HG03097 (cell line): ENCODE measurements around the gene GPA33.

Experiments
- ATAC-seq: cut with Tn5 transposase; IDR thresholded peaks from one replicate; pipeline ENCODE4 v1.9.1; 2021; ENCODE audit not compliant: unreplicated experiment, low FRiP score

GPA33 gene, protein sequence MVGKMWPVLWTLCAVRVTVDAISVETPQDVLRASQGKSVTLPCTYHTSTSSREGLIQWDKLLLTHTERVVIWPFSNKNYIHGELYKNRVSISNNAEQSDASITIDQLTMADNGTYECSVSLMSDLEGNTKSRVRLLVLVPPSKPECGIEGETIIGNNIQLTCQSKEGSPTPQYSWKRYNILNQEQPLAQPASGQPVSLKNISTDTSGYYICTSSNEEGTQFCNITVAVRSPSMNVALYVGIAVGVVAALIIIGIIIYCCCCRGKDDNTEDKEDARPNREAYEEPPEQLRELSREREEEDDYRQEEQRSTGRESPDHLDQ

DNA sequence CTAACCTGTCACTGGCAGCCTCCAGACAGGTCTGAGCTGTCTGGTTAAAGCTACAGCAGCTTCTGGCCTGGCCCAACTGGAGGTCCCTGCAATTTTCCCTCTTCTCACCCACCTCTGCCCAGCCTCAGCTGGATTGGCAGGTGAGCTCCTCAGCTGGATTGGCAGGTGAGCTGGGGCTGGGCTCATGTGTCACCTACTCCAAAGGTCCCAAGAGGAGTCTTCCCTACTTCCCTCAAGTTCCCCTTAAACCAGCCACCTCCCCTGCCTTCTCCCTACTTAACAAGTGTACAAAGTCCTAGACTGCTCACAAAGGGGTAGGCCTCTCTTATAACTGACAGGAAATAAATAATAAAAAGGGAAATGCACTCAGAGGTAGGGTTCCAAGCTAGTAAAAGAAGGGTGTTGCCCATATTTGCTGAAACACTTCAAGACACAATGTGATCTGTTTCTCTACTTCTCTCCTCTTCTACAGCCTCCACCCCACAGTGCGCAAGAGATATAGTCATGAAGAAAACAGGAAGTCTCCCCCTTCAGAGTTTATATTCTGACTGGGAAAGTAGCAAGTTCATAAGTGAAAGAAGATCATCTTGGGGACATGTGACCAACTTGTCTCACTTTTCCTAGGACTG lies at the start of gene GPA33:
TSS of gene GPA33 (minus strand) at position 64 of the 629 bp plus-strand sequence. CDS start 90 bp downstream, outside the sequence.
- no peak for ATAC-seq

DNA sequence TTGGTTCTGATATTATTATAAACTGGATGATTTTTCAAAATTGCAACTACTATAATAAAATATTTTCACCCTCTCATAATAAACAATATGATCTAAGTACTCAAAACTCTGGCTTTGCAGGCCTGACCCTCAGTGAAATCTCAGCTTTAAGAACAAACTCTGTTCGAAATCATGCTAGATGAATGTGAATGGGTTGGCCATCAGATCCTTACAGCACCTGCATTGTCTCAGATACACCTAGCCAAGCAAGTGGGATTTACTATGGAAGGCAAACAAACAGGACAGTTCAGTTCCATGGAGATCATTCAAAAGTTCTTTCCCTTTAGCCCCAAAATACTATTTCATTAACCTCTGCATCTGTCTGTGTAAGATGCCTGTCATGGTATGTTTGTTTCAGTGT lies 48.5 kb upstream of the GPA33 start:
- no peak for ATAC-seq

DNA sequence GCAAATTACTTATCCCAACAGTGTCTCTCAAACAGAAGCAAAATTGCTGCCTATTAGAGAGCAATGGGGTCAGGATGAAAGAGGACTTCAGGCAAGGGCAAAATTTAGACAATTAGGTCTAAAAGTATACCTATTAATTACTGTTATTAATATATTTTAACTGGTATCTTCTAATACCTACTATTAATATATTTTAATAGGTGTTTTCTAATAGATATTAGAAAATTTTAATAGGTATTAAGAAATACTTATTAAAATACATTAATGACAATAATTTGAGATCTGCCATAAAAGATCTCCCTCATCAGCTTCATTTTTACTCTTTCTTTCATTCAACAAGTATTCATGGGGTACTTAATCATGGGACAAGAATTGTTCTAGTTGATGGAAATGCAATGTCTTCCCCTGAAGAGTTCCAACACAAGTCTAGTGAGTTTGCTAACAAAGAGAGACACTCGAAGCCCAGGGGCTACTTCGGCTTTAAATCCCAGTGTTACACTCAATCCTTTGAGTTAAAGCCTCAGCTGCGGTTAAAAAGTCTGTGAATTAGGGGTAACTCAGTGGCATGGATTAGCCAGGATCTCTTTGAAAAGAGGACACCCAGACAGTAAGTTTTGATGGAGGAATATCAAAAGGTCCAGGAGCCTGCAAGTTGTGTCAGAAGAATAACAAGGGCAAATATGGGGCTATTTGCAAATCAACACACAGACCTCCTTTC lies 47.8 kb upstream of the GPA33 start:
- no peak for ATAC-seq

DNA sequence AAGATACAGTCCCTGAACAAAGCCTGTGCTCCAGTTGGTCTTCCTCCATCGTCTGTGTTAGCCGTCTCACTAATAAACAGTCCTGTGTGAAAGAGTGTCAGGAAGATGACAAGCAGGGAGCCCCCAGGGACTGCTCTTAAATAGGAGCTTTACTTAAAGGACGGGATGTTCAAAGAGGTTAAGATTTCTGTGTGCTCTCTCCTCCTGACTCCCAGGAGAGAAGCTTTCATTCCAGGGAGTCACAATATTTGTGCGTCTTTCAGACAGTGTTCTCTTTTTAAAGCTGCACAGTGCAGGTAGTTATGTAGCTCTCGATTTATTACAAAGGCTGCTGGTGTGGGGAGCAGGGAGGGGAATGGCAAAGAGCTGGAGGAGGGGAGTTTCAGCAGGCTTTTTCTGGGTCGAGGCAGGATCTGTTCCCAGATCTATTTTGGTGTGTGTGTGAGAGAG lies 47.2 kb upstream of the GPA33 start:
- no peak for ATAC-seq

DNA sequence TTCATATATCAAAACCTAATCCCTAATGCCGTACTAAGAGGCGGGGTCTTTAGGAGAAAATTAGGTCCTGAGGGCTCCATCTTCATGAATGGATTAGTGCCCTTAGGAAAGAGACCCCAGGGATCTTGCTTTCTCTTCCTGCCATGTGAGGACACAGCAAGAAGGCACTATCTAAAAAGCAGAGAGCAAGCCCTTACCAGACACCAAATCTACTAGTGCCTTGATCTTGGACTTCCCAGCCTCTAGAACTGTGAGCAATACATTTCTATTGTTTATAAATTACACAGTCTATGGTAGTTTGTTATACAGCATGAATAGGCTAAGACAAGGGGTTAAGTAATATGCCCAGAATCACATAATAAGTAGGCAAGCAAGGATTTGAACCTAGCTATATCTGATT lies 46.6 kb upstream of the GPA33 start:
- no peak for ATAC-seq

DNA sequence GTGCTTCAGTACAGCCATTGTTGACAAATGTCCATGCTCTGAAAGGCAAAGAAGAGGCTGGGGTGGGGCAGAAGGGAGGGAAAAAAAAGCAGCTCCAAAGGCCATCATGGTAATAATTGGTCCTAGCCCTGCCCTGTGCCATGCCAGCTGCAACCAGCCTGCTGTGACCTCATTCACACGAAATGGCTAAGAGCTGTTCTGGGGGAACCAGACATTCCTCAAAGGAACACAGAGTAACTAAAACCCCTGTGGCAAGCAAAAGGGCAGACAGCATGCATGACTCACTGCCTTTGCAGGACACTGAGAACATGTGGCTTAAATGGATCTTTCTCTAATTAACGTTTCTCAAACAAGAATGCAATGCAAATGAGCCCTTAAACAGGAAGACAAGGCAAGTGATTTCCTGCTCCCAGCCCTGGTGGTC lies 46.0 kb upstream of the GPA33 start:
- ATAC-seq = no peak

DNA sequence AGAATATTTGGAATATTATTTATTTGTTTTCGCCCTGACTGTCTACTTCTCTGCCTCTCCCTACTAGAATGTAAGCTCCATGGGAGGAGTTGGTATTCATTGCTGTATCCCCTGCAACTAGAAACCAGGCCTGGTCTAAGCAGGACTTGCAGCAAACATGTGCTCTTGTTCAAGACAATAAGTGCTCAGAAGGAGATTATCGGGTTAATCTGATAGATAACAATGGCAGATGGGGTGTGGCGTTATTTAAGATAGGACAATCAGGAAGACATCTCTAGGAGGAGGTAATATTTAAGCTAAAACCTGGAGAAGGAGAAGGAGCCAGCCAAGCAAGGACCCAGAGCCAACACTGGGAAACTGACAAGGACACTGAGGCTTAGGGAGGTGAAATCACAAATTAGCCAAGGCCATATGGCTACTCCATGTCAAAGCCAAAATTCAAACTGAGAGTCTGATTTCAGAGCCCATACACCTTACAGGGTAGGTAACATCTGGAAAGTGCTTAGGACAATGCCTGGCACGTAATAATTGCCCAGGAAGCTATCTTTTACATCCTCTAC lies 45.2 kb upstream of the GPA33 start:
- no peak for ATAC-seq

DNA sequence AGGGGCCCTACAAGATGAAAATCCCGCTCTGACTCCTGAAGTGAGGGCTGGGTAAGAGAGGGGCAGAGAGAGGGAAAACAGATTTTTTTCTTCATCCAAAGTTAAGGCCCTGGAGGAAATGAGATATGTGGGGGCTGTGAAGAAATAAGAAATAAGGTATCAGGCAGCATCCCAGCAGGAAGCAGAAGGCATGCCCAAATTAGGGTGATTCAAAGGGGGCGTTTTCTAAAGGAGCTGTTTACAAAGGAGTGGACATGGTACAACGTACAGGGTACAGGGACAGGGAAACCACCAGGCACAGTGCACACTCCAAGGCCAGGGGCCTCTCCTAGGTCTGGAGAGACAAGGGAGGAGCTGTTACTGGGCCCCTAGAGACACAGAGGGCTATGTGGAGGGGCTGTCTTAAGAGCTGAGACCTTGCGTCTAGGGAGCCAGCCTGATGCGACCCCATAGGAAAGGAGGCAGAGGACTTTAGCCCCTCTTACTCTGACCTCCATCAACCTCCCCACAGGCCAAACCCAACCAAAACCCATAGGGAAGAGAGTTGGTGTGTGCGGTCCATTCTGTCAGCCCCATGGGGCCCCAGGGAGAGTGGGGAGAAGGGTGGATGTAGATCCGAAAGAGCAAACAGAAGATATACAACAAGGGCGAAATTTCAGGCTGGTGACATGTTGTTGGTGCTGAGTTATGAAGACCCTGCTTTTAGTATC lies 42.3 kb upstream of the GPA33 start:
- ATAC-seq = no peak

DNA sequence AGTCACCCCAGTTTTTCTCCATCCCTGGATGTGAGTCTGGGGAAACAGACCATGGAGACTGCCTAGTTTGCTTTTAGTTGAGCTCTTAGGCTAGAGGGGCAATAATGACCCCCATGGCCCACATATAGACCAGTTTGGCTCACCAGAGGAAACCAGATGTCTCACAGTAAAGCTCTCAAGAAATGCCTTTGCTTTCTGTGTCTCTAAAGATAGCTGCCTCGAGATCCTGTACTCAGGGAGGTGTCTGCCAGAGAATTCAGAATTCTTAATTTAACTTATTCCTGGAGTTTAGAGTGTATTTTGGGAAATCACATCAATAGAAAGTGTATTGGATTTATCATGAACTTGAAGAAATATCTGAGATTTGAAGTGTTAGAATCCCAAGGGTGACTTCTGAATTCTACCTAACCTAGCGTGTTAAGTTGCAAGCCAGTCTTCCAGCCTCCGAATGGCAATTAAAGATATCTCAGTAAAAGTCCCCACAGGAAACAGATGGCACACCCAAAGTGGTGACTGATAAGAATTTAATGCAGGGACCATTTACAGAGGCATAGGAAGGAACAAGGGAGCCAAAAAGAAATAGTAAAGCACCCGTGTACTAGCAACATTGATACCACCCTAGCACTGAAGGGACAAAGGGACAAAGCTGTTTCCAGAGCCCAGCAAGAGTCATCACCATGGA lies 40.8 kb upstream of the GPA33 start:
- no peak for ATAC-seq

DNA sequence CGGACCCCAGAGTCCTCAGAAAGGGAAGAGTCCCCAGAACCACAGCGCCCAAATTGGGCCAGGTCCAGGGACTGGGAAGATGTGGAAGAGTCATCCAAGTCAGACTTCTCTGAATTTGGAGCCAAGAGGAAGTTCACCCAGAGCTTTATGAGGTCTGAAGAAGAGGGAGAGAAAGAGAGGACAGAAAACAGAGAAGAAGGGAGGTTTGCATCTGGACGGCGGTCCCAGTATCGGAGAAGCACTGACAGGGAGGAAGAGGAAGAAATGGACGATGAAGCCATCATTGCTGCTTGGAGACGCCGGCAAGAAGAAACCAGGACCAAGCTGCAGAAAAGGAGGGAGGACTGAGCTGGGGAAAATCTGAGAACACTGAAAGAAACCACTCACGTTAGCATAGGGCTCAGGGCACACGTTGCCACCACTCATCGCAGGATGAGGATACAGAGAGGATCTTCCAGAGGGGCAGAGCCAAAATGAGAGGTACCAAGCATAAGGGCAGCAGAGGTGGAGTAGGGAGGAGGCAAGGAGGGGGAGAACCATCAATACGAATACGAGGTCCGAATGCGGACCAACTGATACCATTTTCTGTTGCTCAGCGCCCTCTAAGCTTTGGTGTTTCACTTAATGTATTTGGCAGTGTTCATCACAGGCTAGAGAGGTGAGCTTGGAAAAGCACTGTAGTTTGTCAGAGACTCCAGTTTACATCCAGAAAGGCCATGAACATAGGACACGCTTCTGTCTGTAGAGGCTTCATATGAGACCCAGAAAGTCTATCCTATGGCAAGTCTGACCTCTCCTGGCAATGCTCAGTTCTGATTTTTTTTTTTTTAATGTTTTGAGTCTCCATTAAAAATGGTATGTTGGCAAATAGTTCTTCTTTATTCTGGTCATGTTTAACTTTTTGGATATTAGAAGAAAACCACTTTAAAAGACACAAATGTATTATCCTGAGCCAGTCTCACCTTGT lies 38.4 kb upstream of the GPA33 start:
- ATAC-seq = no peak

DNA sequence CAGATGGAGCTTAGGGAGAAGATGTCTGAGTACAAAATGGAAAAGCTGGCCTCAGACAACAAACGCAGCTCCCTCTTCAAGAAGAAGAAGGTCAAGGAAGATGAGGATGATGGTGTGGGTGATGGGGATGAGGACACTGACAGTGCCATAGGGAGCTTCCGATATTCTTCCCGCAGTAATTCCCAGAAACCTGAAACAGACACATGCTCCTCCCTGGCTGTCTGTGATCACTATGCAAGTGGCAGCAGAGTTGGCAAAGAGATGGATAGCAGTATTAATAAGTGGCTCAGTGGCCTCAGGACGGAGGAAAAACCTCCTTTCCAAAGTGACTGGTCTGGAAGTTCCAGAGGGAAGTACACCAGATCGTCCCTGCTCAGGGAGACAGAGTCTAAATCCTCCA lies 37.5 kb upstream of the GPA33 start:
- no peak for ATAC-seq

DNA sequence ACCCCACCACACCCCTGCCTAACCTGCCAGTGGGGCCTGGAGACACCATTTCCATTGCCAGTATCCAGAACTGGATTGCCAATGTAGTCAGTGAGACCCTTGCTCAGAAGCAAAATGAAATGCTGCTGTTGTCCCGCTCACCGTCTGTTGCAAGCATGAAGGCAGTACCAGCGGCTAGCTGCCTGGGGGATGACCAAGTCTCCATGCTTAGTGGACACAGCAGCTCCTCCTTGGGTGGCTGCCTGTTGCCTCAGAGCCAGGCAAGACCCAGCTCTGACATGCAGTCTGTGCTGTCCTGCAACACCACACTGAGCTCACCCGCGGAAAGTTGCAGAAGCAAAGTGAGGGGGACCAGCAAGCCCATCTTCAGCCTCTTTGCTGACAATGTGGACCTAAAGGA lies 37.1 kb upstream of the GPA33 start:
- ATAC-seq = no peak

DNA sequence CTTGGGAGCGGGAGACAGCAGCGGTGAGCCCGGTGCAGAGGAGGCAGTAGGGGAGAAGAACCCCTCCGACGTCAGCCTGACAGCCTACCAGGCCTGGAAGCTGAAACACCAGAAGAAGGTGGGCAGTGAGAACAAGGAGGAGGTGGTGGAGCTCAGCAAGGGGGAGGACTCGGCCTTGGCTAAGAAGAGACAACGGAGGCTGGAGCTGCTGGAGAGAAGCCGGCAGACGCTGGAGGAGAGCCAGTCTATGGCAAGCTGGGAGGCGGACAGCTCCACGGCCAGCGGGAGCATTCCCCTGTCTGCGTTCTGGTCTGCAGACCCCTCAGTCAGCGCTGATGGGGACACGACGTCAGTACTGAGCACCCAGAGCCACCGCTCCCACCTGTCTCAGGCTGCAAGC lies 36.6 kb upstream of the GPA33 start:
- ATAC-seq = no peak

DNA sequence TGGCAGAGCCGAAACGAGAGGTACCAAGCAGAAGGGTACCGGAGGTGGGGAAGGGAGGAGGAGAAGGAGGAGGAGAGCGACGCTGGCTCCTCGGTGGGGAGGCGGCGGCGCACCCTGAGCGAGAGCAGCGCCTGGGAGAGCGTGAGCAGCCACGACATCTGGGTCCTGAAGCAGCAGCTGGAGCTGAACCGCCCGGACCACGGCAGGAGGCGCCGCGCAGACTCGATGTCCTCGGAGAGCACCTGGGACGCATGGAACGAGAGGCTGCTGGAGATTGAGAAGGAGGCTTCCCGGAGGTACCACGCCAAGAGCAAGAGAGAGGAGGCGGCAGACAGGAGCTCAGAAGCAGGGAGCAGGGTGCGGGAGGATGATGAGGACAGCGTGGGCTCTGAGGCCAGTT lies 36.1 kb upstream of the GPA33 start:
- no peak for ATAC-seq

DNA sequence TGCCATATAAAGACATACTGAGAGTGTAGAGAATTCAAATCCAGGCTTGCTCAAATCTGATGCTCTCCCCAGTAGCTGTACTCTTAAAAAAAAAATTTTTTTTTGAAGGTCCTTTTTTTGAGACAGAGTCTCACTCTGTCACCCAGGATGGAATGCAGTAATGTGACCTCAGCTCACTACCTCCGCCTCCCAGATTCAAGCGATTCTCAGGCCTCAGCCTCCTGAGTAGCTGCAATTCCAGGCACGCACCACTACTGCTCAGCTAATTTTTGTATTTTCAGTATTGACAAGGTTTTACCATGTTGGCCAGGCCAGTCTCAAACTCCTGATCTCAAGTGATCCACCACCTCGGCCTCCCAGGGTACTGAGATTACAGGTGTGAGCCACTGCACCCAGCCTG lies 32.4 kb upstream of the GPA33 start:
- no peak for ATAC-seq

DNA sequence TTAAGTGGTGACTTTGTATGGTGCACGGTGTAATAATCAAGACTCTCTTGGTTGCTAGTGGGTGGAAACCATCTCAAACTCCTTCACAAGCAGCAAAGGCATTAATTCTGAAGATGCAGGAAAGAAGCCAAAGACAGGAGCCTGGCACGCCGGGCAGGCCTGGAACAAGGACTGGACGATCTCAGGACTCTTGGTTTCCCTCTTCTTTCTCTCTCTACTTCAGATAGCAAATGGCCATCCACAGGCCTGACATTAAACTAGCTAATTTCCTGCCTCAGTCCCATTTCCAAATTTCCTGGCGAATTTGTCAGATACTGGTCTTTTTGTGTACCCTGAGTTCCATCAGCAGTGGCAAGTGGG lies 31.9 kb upstream of the GPA33 start:
- no peak for ATAC-seq

DNA sequence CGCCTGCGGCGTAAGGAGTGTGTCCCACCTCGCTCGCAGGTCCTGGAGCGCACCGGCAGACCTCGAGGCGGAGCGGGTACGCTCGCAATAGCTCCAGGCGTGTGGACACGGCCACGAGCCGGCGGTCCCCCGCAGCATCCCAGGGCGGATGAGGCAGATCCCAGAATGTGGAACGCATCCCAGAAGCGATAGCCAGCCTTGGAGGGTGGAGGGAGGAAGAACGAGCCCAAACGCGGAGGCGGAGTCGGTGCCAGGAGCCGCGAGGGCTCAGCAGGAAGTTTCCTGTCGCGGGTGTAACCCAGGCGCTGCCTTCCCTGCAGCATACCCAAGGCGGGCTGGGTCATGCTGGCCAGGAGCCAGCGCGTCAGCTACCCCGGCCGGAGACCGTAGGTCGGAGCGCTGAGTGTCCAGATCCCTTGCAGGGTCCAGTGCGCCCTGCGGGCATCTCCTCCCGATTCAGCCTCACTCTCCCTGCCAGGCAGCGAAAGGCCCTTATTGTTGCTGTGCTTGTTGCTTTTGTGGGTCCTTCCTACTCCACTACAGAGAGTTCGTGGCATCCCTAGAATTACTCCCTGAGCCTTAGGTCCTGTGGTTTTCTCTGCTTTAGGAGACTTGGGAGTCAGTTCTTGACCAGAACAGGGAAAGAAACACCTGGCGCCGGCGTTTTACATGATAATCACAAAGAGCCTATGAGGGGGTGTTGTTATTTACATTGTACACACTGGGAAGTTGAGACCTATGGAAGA lies 31.4 kb upstream of the GPA33 start:
- ATAC-seq = no peak

DNA sequence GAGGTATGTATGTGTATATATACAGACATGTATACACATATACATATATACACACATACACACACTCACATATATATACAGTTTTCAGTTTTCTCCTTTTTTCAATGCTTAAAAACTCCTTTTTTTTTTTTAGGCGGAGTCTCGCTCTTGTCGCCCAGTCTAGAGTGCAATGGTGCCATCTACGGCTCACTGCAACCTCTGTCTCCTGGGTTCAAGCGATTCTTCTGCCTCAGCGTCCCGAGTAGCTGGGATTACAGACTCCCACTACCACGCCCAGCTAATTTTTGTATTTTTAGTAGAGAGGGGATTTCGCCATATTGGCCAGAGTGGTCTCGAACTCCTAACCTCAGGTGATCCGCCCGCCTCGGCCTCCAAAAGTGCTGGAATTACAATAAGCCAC lies 30.7 kb upstream of the GPA33 start:
- no peak for ATAC-seq

DNA sequence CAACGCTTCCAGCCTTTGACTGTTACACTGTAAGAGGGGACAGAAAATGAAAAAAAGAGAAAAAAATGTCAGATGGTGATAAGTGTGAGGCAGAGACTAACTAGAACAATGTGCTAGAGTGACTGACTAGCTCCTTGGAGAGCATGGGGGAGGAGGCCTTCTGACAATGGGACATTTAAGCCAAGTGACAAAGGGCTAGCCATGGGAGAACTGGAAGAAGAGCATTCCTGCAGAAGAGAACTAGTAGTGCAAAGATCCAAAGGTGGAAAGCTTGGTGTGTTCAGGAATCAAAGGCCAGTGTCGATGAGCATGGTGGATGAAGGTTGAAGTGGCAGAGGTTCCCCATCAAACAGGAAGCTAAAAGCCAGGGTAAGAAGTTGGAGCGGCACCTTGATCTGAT lies 29.5 kb upstream of the GPA33 start:
- no peak for ATAC-seq
